Karpas-422 (cell line): Measurements from ENCODE around the gene TECPR2. TPM values are rescaled to one million over a fixed set of nuclear protein-coding genes. Genes with fewer than 3 reads are reported as not detected.
"Not testable (repeated sequence)": the region's sequence is repeated elsewhere in the genome, so short reads cannot be mapped to it uniquely, and the experiment has no call there.

Source experiments
- DNase-seq: peaks from one replicate; pipeline ENCODE4 v3.0.0-alpha.2; 2015
- H2AFZ ChIP-seq: fragments of 200-600 bp; sonication (generic); 2 replicates; pipeline ENCODE4 v1.6.1; 2014; ENCODE audit warnings: antibody characterized with exemption, low read length, mixed read lengths
- H3K27ac ChIP-seq: fragments of 200-600 bp; sonication (generic); 2 replicates; pipeline ENCODE4 v1.5.1; 2014; ENCODE audit warnings: mild to moderate bottlenecking, low read length, moderate library complexity
- H3K27me3 ChIP-seq: fragments of 200-600 bp; sonication (generic); 2 replicates; pipeline ENCODE4 v1.6.1; 2014; ENCODE audit warnings: low read length, mixed read lengths
- H3K36me3 ChIP-seq: fragments of 200-600 bp; sonication (generic); 2 replicates; pipeline ENCODE4 v1.6.1; 2014; ENCODE audit warnings: low read length, mixed read lengths; ENCODE audit not compliant: insufficient read depth
- H3K4me1 ChIP-seq: fragments of 200-600 bp; sonication (generic); 2 replicates; pipeline ENCODE4 v1.6.1; 2014; ENCODE audit warnings: mild to moderate bottlenecking, low read length, mixed read lengths
- H3K4me2 ChIP-seq: fragments of 200-600 bp; sonication (generic); 2 replicates; pipeline ENCODE4 v1.6.1; 2014; ENCODE audit warnings: low read length, low read depth, mild to moderate bottlenecking; ENCODE audit not compliant: poor library complexity, severe bottlenecking
- H3K4me3 ChIP-seq: fragments of 200-600 bp; sonication (generic); 2 replicates; pipeline ENCODE4 v1.5.1; 2014; ENCODE audit warnings: mild to moderate bottlenecking, antibody characterized with exemption, low read length, mixed read lengths
- H3K79me2 ChIP-seq: fragments of 200-600 bp; sonication (generic); 2 replicates; pipeline ENCODE4 v1.6.1; 2014; ENCODE audit warnings: mild to moderate bottlenecking, low read length, mixed read lengths
- H3K9ac ChIP-seq: fragments of 200-600 bp; sonication (generic); 2 replicates; pipeline ENCODE4 v1.6.0; 2014; ENCODE audit warnings: low read length
- H3K9me2 ChIP-seq: fragments of 200-600 bp; sonication (generic), shearing (Covaris generic); replicated peaks from 2 replicates; pipeline ENCODE4 v1.6.0; 2014; ENCODE audit warnings: mild to moderate bottlenecking, low read length, moderate library complexity; ENCODE audit not compliant: insufficient read depth
- H3K9me3 ChIP-seq: fragments of 300-700, 200-600 bp; sonication (generic); 2 replicates; pipeline ENCODE4 v1.6.1; 2014; ENCODE audit warnings: low read length, mixed read lengths
- H4K20me1 ChIP-seq: fragments of 200-600 bp; sonication (generic); 2 replicates; pipeline ENCODE4 v1.6.1; 2014; ENCODE audit warnings: mild to moderate bottlenecking, antibody characterized with exemption, low read length, low read depth; ENCODE audit not compliant: insufficient read depth
- small RNA-seq: library from RNA; depleted of rRNA; stranded (forward); fragments of <200 nt; gene quantifications from one replicate; pipeline ENCODE3, GENCODE V24; 2014
- total RNA-seq: library from RNA; depleted of rRNA; stranded (reverse); fragments of >200 nt; shearing (Covaris generic); gene quantifications from 2 replicates; pipeline ENCODE4 v1.2.3, GENCODE V29; 2014; ENCODE audit warnings: low replicate concordance; rRNA removed

Gene TECPR2
- total RNA-seq, 1 experiment from 2014 or later, result 10.3 TPM

GRCh38 chr14:102544046-102544746 is 181.5 kb downstream of the TECPR2 start:
- Histone ChIP-seq H3K27ac (no peak overlapping the region), H3K27me3 (peaks cover 9% of the 10 kb centered on the region; the same call in 1 of the 2 replicates), H3K36me3 (no peaks in the 10 kb centered on the region), H4K20me1 (peaks cover 6% of the 10 kb centered on the region; the same call in 1 of the 2 replicates), H3K9me3 (no peaks in the 10 kb centered on the region), H3K4me3 (peak overlapping the region; percentile 42; the same call in 1 of the 2 replicates), H2AFZ (no peak overlapping the region), H3K9ac (no peak overlapping the region), H3K4me1 (peaks cover 43% of the 10 kb centered on the region), H3K79me2 (no peaks in the 10 kb centered on the region), H3K4me2 (peak overlapping the region; percentile 56), H3K9me2 (no peaks in the 10 kb centered on the region)
- no peak for DNase-seq

GRCh38 chr14:102544747-102545460 is 182.2 kb downstream of the TECPR2 start:
- Histone ChIP-seq H3K79me2 (no peaks in the 10 kb centered on the region), H3K4me2 (peak overlapping the region; percentile 56), H3K9ac (no peak overlapping the region), H3K9me2 (no peaks in the 10 kb centered on the region), H3K36me3 (no peaks in the 10 kb centered on the region), H3K27me3 (peaks cover 9% of the 10 kb centered on the region; the same call in 1 of the 2 replicates), H4K20me1 (peaks cover 6% of the 10 kb centered on the region; the same call in 1 of the 2 replicates), H3K9me3 (no peaks in the 10 kb centered on the region), H3K27ac (no peak overlapping the region), H3K4me3 (peak overlapping the region; percentile 42; the same call in 1 of the 2 replicates), H2AFZ (no peak overlapping the region), H3K4me1 (peaks cover 42% of the 10 kb centered on the region)
- peak; percentile 59 for DNase-seq

GRCh38 chr14:102545461-102546265 is 182.9 kb downstream of the TECPR2 start:
- Histone ChIP-seq H3K27me3 (peaks cover 9% of the 10 kb centered on the region; the same call in 1 of the 2 replicates), H3K9ac (no peak overlapping the region), H3K36me3 (no peaks in the 10 kb centered on the region), H3K9me3 (no peaks in the 10 kb centered on the region), H3K4me1 (peaks cover 40% of the 10 kb centered on the region), H4K20me1 (peaks cover 6% of the 10 kb centered on the region; the same call in 1 of the 2 replicates), H3K27ac (no peak overlapping the region), H3K4me3 (no peak overlapping the region), H3K9me2 (no peaks in the 10 kb centered on the region), H3K79me2 (no peaks in the 10 kb centered on the region), H2AFZ (no peak overlapping the region), H3K4me2 (no peak overlapping the region)
- DNase-seq, result no peak

- Histone ChIP-seq H3K9me3 (no peaks in the 10 kb centered on the region), H3K36me3 (no peaks in the 10 kb centered on the region), H3K79me2 (no peaks in the 10 kb centered on the region), H4K20me1 (peaks cover 6% of the 10 kb centered on the region; the same call in 1 of the 2 replicates), H3K4me3 (no peak overlapping the region), H3K27me3 (peaks cover 9% of the 10 kb centered on the region; the same call in 1 of the 2 replicates), H3K27ac (no peak overlapping the region), H3K4me1 (peaks cover 43% of the 10 kb centered on the region), H3K9me2 (no peaks in the 10 kb centered on the region), H2AFZ (no peak overlapping the region), H3K4me2 (no peak overlapping the region), H3K9ac (no peak overlapping the region)
- no peak for DNase-seq
These were observed 186.0 kb downstream of the TECPR2 start for GRCh38 chr14:102548616-102549240.

GRCh38 chr14:102550927-102551401 is 188.2 kb downstream of the TECPR2 start:
- not testable (repeated sequence) for H3K9me3 ChIP-seq, H2AFZ ChIP-seq, H3K4me2 ChIP-seq, H3K27ac ChIP-seq, H3K27me3 ChIP-seq, H3K4me3 ChIP-seq, DNase-seq, H3K79me2 ChIP-seq, H3K9ac ChIP-seq, H4K20me1 ChIP-seq, H3K36me3 ChIP-seq, H3K9me2 ChIP-seq
- peaks cover 41% of the 10 kb centered on the region for H3K4me1 ChIP-seq

Small RNA genes within 50 kb of the gene (small RNA-seq; reads per million reads assigned to genes)
- not detected for gene MIR4309

Other genes starting within 250 kb of the TECPR2 start
- gene WDR20, start 223.0 kb upstream of the TECPR2 start, total RNA-seq, result 16.9 and 19.7 TPM in 2 replicates
- 4.4 and 12.3 TPM in 2 replicates for gene MOK, start 57.8 kb upstream of the TECPR2 start, total RNA-seq
- 14.3 and 36.6 TPM in 2 replicates for gene ZNF839, start 43.2 kb upstream of the TECPR2 start, total RNA-seq
- 37.9 and 44.4 TPM in 2 replicates for gene CINP, start 51 bp upstream of the TECPR2 start, total RNA-seq
- gene ANKRD9, start 146.8 kb downstream of the TECPR2 start, total RNA-seq, result 0.04 TPM in 2 replicates
- 23.3 and 46.9 TPM in 2 replicates for gene RCOR1, start 229.7 kb downstream of the TECPR2 start, total RNA-seq